SK-N-SH treated with all-trans-retinoic acid at 6 μM for 48 hours (cell line): ENCODE measurements around the gene ARRDC1.

ENCODE experiments used
- ATAC-seq: fragments of 200-7000 bp; cut with Tn5 transposase; 3 replicates; pipeline ENCODE4 v1.9.1; 2020; ENCODE audit warnings: mild to moderate bottlenecking, moderate library complexity
- ARNTL ChIP-seq: fragments of 450-650 bp; formaldehyde crosslinking; IDR thresholded peaks from 2 replicates; pipeline ENCODE4 v1.5.0; 2020; ENCODE audit warnings: low read depth, mild to moderate bottlenecking, moderate library complexity, borderline replicate concordance
- CSDC2 ChIP-seq: fragments of 250-450 bp; sonication (Bioruptor Pico); IDR thresholded peaks from 2 replicates; pipeline ENCODE4 v1.5.0; 2020; ENCODE audit warnings: mild to moderate bottlenecking, moderate library complexity
- CSRNP3 ChIP-seq: fragments of 250-450 bp; sonication (Bioruptor Pico); IDR thresholded peaks from 2 replicates; pipeline ENCODE4 v1.5.1; 2021; ENCODE audit warnings: mild to moderate bottlenecking, moderate library complexity
- ESRRG ChIP-seq: fragments of 250-450 bp; sonication (Bioruptor Pico); IDR thresholded peaks from 2 replicates; pipeline ENCODE4 v1.6.1; 2021; ENCODE audit warnings: mild to moderate bottlenecking
- GLIS3 ChIP-seq: fragments of 250-450 bp; sonication (Bioruptor Pico); IDR thresholded peaks from 2 replicates; pipeline ENCODE4 v1.5.0; 2020; ENCODE audit warnings: mild to moderate bottlenecking, moderate library complexity
- ISL1 ChIP-seq: fragments of 250-450 bp; sonication (Bioruptor Pico); IDR thresholded peaks from 2 replicates; pipeline ENCODE4 v2.1.2; 2022; ENCODE audit warnings: mild to moderate bottlenecking, moderate library complexity
- PATZ1 ChIP-seq: fragments of 250-450 bp; sonication (Bioruptor Pico); IDR thresholded peaks from 2 replicates; pipeline ENCODE4 v1.8.0; 2020; ENCODE audit warnings: mild to moderate bottlenecking, moderate library complexity, borderline replicate concordance
- POU6F1 ChIP-seq: fragments of 250-450 bp; sonication (Bioruptor Pico); IDR thresholded peaks from 2 replicates; pipeline ENCODE4 v1.8.0; 2021; ENCODE audit warnings: low read depth, mild to moderate bottlenecking, moderate library complexity, borderline replicate concordance
- PPARA ChIP-seq: fragments of 250-450 bp; sonication (Bioruptor Pico); IDR thresholded peaks from 2 replicates; pipeline ENCODE4 v1.5.0; 2020; ENCODE audit warnings: mild to moderate bottlenecking, borderline replicate concordance
- RARB ChIP-seq: fragments of 250-450 bp; sonication (Bioruptor Pico); IDR thresholded peaks from 2 replicates; pipeline ENCODE4 v1.8.0; 2021; ENCODE audit warnings: mild to moderate bottlenecking, moderate library complexity
- SNAI2 ChIP-seq: fragments of 250-450 bp; sonication (Bioruptor Pico); IDR thresholded peaks from 2 replicates; pipeline ENCODE4 v1.5.0; 2020; ENCODE audit warnings: mild to moderate bottlenecking, moderate library complexity
- TCF4 ChIP-seq: fragments of 250-450 bp; sonication (Bioruptor Pico); IDR thresholded peaks from 2 replicates; pipeline ENCODE4 v1.8.0; 2021; ENCODE audit warnings: mild to moderate bottlenecking, moderate library complexity, borderline replicate concordance
- TSHZ2 ChIP-seq: fragments of 250-450 bp; sonication (Bioruptor Pico); IDR thresholded peaks from 2 replicates; pipeline ENCODE4 v1.5.0; 2020; ENCODE audit warnings: mild to moderate bottlenecking, moderate library complexity
- ZC3H10 ChIP-seq: fragments of 250-450 bp; sonication (Bioruptor Pico); IDR thresholded peaks from 2 replicates; pipeline ENCODE4 v1.5.1; 2021; ENCODE audit warnings: mild to moderate bottlenecking, moderate library complexity
- ZFP3 ChIP-seq: fragments of 250-450 bp; sonication (Bioruptor Pico); IDR thresholded peaks from 2 replicates; pipeline ENCODE4 v1.5.0; 2020; ENCODE audit warnings: mild to moderate bottlenecking, moderate library complexity
- ZFP30 ChIP-seq: fragments of 450-650 bp; formaldehyde crosslinking; IDR thresholded peaks from 2 replicates; pipeline ENCODE4 v1.5.0; 2022; ENCODE audit warnings: mild to moderate bottlenecking, moderate library complexity
- ZNF565 ChIP-seq: fragments of 450-650 bp; formaldehyde crosslinking; conservative IDR thresholded peaks from 2 replicates; pipeline ENCODE4 v1.5.0; 2020; ENCODE audit warnings: low read depth, mild to moderate bottlenecking, moderate library complexity
- ZNF70 ChIP-seq: fragments of 450-650 bp; formaldehyde crosslinking; IDR thresholded peaks from 2 replicates; pipeline ENCODE4 v1.5.0; 2020; ENCODE audit warnings: mild to moderate bottlenecking, moderate library complexity

The ARRDC1 gene

GRCh38 chr9:137656416-137656815 is 50.9 kb downstream of the ARRDC1 start (continued):
- no peak for TF ChIP-seq TSHZ2 (CRISPR knock-in tag)
- no peak for TF ChIP-seq ARNTL (CRISPR knock-in tag)
- no peak for TF ChIP-seq ZNF70
- no peak for TF ChIP-seq ISL1 (CRISPR knock-in tag)
- no peak for TF ChIP-seq TCF4 (CRISPR knock-in tag)
- TF ChIP-seq ZNF565 (CRISPR knock-in tag) = no peak

GRCh38 chr9:137657606-137658005 is 52.1 kb downstream of the ARRDC1 start:
- no peak for TF ChIP-seq ARNTL (CRISPR knock-in tag)
- no peak for TF ChIP-seq TSHZ2 (CRISPR knock-in tag)
- no peak for TF ChIP-seq CSDC2
- no peak for TF ChIP-seq ISL1 (CRISPR knock-in tag)
- no peak for TF ChIP-seq TCF4 (CRISPR knock-in tag)
- no peak for TF ChIP-seq ZFP30
- TF ChIP-seq ZC3H10 (CRISPR knock-in tag) = no peak
- no peak for TF ChIP-seq PPARA
- TF ChIP-seq PATZ1 (CRISPR knock-in tag) = no peak
- no peak for TF ChIP-seq ZFP3 (CRISPR knock-in tag)
- no peak for TF ChIP-seq CSRNP3 (CRISPR knock-in tag)
- TF ChIP-seq RARB = no peak
- TF ChIP-seq SNAI2 (CRISPR knock-in tag) = no peak
- TF ChIP-seq, all 23 proteins: peak for 0
- no peak for ATAC-seq

- no peak for ATAC-seq
- TF ChIP-seq TSHZ2 (CRISPR knock-in tag) (no peak), ZC3H10 (CRISPR knock-in tag) (no peak), SNAI2 (CRISPR knock-in tag) (no peak), ARNTL (CRISPR knock-in tag) (no peak), TCF4 (CRISPR knock-in tag) (no peak), GLIS3 (CRISPR knock-in tag) (no peak), ZFP3 (CRISPR knock-in tag) (no peak), PATZ1 (CRISPR knock-in tag) (no peak), CSRNP3 (CRISPR knock-in tag) (no peak), ZNF70 (no peak), ESRRG (no peak), ZFP30 (no peak), POU6F1 (CRISPR knock-in tag) (no peak), CSDC2 (no peak)
These were observed 53.3 kb downstream of the ARRDC1 start for GRCh38 chr9:137658781-137659180.
